Left colon (tissue), 2 donors: Measurements from ENCODE around the gene MAP4K5. TPM values are rescaled to one million over a fixed set of nuclear protein-coding genes. Genes with fewer than 3 reads are reported as not detected.

Experiments used
- ATAC-seq: fragments of 200-7000 bp; cut with Tn5 transposase; one replicate; pipeline ENCODE4 v1.9.1; 2020; ENCODE audit warnings: mild to moderate bottlenecking, moderate library complexity
- DNase-seq, 2 donors: peaks; one replicate each; pipeline ENCODE4 v3.0.0-alpha.2; 2020
- intact Hi-C, 2 donors: fragments of 100-400 bp; cut with DNase I in 1 of 2; cut with micrococcal nuclease in 1 of 2; formaldehyde crosslinking; loops; one replicate each; pipeline versions ENCODE4 v1.11.2 to v1.14.0; 2022; cut with DNase I, micrococcal nuclease
- total RNA-seq, 2 donors: library from RNA; stranded (reverse); fragmentation: NEBNext Ultra II Directional; extraction: Animal tissue kit (Norgen Biotek cat#: 25700); gene quantifications; one replicate each; pipeline ENCODE4 v1.2.1, GENCODE V29; 2021
- donor health status: DM: no; HTN: no; CAD: no.
- donor health status: DM: yes; HTN: yes; CAD: no.

MAP4K5 gene
- total RNA-seq, 2 donors from 2014 or later = 37.5 to 42.6 TPM

DNA sequence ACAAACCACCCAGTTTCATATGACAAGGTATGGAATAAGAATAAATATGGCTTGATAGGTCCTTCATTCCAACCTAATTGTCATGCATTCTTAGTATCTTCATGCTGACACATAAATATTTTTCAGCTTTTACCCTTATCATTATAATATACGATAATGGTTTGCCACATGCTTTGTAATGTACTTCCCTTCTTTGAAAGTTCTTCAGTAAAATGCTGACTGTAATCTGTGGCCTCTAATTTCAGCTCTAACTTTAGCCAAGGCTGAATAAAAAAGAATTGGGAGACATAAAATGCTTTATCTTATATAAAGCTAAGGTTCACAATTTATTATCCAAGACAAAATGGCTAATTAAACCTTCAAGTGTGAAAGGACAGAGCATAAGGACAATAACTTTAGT is 2.6 kb upstream of the MAP4K5 start:
- no peak for ATAC-seq
- intact Hi-C loops = loop anchor here in 1 of 2 donors (10.0 kb wide), 1 partner anchor 220 kb away; the partner anchor contains the start of genes DMAC2L and L2HGDH
- no peak for DNase-seq

GRCh38 chr14:50534416-50534815 is 2.0 kb upstream of the MAP4K5 start:
- ATAC-seq = no peak
- no peak for DNase-seq
- intact Hi-C loops = loop anchor here in 1 of 2 donors (10.0 kb wide), 1 partner anchor 220 kb away; the partner anchor contains the start of genes DMAC2L and L2HGDH

DNA sequence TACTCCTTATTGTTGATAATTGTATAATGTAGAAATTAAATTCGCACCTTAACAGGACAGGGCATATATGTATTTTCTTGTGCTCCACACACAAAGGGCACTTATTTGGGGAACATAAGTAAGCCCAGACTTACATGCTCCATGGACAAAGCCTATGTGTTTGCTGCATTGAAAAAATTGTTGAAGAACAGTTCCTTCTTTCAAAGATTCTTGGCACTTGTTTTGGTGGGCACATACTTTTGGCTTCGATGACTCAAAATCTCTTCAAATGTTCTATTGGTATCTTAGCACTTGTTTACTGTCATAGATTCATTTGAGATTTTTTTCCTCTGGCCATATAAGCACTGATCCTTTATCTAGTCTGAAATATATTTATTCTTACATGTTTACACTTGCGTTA is 1.4 kb upstream of the MAP4K5 start:
- intact Hi-C loops = loop anchor here (2.0 to 10.0 kb wide), 2 partner anchors 213 to 219 kb away; partner anchors contain the start of genes DMAC2L (in 1 of the 2) and L2HGDH (in 1 of the 2)

DNA sequence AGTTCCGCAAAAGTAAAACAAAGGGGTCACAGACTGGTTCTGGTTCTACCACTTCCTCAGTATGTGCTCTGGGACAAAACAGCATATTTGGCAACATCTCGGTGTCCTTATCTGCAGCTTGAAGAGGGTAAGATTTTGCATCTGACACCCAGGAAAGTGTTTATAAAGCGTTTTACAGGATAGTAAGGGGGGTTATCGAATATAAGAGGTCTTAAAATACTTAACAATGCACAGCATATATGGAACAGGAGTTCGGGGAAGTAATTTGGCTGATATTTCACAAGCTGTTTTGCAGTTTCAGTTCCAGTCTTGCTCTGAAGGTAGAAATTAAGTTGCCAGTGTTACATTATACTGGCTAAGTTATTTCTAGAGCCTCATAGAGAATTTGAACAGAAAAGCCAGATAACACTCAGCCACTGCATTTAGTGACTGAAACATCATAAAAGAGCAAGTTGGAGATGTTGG is 904 bp upstream of the MAP4K5 start:
- no peak for DNase-seq
- peak; percentile 13 for ATAC-seq
- intact Hi-C loops = loop anchor here (2.0 to 10.0 kb wide), 2 partner anchors 212 to 218 kb away; partner anchors contain the start of genes DMAC2L (in 1 of the 2) and L2HGDH (in 1 of the 2)

More for the DNA sequence above, 1.4 kb upstream of the MAP4K5 start:
- DNase-seq (no peak), ATAC-seq (no peak)

GRCh38 chr14:50531595-50532501 is 521 bp downstream of the MAP4K5 start:
- intact Hi-C loops = loop anchor here (2.0 to 10.0 kb wide), 2 partner anchors 211 to 217 kb away; partner anchors contain the start of genes DMAC2L (in 1 of the 2) and L2HGDH (in 1 of the 2)
- DNase-seq (peak; percentile 51 to 70), ATAC-seq (peak; percentile 24)

GRCh38 chr14:50530794-50531365 is 1.5 kb downstream of the MAP4K5 start:
- intact Hi-C loops = loop anchor here in 1 of 2 donors (10.0 kb wide), 1 partner anchor 216 kb away; the partner anchor contains the start of genes DMAC2L and L2HGDH
- ATAC-seq = no peak
- DNase-seq = no peak

DNA sequence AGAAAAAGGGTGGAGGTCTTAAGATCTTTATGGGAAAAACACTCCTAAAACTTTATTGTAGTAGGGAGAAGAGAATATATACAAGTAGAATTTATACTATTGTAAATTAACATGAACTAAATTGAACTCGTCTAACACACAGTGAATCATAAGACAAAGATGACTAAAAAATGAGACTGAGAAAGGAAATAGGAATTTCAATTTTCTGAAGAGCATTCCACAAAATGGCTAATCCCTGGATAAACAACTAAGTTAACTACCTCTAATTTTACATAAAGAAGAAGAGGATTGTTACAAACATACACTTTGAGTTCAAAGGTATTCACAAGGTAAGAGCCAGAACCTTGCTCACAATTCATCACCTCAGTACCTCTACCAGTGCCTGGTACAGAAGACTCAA is 2.0 kb downstream of the MAP4K5 start:
- intact Hi-C loops = loop anchor here in 1 of 2 donors (10.0 kb wide), 1 partner anchor 216 kb away; the partner anchor contains the start of genes DMAC2L and L2HGDH
- DNase-seq (no peak), ATAC-seq (no peak)

DNA sequence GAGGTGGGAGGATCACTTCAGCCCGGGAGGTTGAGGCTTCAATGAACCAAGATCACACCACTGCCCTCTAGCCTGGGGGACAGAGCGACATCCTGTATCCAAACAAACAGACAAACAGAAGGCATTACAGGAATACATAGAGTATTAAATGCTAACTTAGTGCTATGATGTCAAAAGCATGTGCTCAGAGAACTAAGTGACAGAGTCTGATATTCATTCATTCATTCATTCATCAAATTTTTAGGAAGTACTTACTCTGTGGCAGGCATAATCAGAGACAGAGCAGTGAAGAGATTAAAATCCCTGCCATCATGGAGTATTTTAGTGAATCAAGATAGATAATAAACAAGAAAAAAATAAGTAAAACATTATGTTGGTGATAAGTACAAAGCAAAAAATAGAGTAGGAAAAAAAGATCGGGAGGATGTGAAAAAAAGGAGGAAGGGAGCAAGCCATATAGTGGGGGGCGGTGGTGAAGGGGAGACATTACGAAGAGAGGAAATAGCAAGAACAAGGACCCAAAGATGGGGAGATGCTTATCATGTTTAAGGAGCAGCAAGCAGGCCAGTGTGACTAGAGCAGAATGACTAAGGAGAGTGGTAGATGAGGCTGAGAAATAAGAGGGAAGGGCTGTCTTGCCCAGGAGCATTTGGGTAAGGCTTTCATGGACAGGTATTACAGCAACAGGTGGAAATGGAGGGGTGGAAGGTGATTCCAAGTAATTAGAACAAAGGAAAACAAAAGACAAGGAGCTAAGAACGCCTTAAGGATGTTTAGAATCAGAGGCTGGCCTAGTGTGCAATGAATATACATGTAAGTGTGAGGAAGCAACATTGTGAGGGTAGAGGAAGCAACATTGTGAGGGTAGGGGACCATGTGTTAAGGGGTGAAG is 2.8 kb downstream of the MAP4K5 start:
- intact Hi-C loops = loop anchor here in 1 of 2 donors (10.0 kb wide), 1 partner anchor 215 kb away; the partner anchor contains the start of genes DMAC2L and L2HGDH
- DNase-seq = no peak

DNA sequence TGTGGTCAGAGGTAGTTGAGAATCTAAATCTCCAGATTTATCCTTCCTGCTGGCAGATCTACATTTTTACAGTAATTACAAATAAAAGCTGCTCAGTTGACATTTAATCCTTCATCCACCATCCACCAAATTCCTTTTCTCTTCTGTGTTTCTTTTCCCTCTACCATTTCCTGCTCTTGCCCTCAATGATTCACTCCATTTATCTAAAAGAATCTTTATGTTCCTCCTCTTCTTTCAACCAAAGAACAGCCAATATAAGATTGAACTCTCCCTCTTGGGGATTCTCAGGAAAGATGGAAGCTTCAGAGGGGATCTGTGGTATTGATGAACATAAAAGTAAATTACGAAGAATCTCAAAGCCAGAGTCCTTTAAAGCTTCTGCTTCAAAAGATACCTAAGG is 4.4 kb downstream of the MAP4K5 start:
- no peak for ATAC-seq
- intact Hi-C loops = no loop called here
- DNase-seq = no peak

More for the DNA sequence above, 2.8 kb downstream of the MAP4K5 start:
- no peak for ATAC-seq

DNA sequence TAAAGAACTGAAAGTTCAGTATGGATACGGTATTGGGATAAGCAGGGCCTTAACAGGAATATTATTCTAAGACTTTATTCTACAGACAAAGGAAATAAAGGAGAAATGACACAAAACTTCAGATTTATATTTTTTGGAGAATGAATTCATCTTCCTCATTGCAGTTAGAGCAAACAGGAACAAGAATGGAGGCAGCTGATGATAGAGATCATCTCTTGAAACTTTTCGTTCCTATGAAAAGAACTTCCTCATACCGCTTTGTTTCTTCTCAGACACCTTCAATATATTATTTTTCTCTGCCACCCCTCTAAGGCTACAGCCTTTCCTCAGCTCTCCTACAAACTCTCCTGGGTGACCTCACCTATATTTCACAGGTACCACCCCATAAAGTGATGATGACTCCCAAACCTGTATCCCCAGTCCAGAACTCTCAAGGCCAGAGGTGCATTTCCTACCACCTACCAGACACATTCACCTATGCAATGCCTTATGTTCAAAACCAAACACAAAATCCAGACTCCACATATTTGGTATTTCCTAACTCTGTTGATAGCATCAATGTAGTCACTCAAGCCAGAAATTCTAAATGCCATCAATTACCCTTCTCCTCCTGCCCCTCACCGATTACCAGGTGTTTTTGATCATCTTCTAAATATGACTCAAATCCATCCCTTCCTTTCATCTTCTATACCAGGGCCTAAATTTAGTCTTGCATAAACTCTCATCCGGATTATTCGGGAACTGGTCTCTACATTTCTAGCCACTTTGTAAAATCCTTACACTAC is 7.4 kb downstream of the MAP4K5 start:
- ATAC-seq = no peak

GRCh38 chr14:50524060-50524459 is 8.3 kb downstream of the MAP4K5 start:
- intact Hi-C loops = no loop called here
- no peak for DNase-seq
- ATAC-seq = no peak

More for the DNA sequence above, 7.4 kb downstream of the MAP4K5 start:
- DNase-seq = no peak
- intact Hi-C loops = no loop called here

GRCh38 chr14:50523271-50524041 is 8.9 kb downstream of the MAP4K5 start:
- ATAC-seq (no peak), DNase-seq (no peak)
- intact Hi-C loops = no loop called here

DNA sequence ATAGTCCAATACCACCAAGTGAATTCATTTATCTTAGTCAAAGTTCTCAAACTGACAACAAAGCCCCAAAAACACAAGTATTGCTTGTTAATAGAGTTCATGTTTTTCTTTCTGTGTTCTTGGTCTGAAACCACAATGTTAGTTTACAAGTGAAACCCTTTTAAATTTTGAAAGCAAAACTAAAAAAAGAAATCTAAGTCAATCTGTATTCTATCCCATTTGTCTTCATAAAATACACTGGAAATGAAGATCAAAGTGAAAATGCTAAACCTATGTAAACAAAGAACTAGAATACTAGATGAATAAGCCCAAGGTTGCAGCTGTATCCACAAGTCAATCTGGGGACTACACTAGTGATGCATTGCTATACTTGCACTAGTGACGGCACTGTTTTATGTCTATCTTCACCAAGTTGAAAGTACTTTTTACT is 10.4 kb downstream of the MAP4K5 start:
- ATAC-seq (peak; percentile 58), DNase-seq (no peak)
- intact Hi-C loops = no loop called here

- no peak for DNase-seq
- ATAC-seq = peak; percentile 72
- intact Hi-C loops = no loop called here
Observed at GRCh38 chr14:50520947-50521815, 11.2 kb downstream of the MAP4K5 start.

DNA sequence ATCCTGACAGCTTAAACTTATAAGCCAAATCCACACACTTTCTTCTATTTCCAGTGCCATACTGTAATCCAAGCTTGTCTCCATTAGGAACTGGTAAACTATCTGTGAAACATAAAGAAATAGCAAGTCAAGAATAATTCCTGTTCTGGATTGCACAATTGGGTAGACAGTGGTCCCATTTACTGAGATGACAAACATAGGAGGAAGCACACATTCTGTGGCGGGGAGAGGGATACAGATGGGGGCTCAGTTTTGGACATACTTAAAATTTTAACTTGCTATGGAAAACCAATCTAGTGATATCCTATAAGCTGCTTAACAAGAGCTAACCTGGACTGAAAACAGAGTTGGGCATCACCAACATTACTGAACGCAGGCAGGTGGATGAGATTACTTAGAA is 16.3 kb downstream of the MAP4K5 start:
- ATAC-seq = no peak
- no peak for DNase-seq
- intact Hi-C loops = no loop called here

GRCh38 chr14:50512463-50512862 is 19.9 kb downstream of the MAP4K5 start:
- no peak for DNase-seq
- intact Hi-C loops = no loop called here
- no peak for ATAC-seq
